AG09319 (cell line): ENCODE results near the gene MGARP.
"Not testable (repeated sequence)": the region's sequence is repeated elsewhere in the genome, so short reads cannot be mapped to it uniquely, and the experiment has no call there.

ENCODE experiments used
- DNase-seq: peaks from one replicate; pipeline ENCODE4 v3.0.0-alpha.2; 2010; ENCODE audit warnings: low read depth; ENCODE audit errors: extremely low read depth
- TF ChIP-seq, protein P1 (sequence below): IDR thresholded peaks from 2 replicates; pipeline ENCODE4 v1.5.1; 2011; ENCODE audit warnings: low read depth, mild to moderate bottlenecking, inconsistent platforms, low read length, moderate library complexity

The MGARP gene

GRCh38 chr4:139279760-139280620, at the start of gene MGARP:
TSS of gene MGARP (minus strand) at chr4:139280225. CDS start at chr4:139280158, 67 bp downstream.
- TF ChIP-seq, protein P1, sequence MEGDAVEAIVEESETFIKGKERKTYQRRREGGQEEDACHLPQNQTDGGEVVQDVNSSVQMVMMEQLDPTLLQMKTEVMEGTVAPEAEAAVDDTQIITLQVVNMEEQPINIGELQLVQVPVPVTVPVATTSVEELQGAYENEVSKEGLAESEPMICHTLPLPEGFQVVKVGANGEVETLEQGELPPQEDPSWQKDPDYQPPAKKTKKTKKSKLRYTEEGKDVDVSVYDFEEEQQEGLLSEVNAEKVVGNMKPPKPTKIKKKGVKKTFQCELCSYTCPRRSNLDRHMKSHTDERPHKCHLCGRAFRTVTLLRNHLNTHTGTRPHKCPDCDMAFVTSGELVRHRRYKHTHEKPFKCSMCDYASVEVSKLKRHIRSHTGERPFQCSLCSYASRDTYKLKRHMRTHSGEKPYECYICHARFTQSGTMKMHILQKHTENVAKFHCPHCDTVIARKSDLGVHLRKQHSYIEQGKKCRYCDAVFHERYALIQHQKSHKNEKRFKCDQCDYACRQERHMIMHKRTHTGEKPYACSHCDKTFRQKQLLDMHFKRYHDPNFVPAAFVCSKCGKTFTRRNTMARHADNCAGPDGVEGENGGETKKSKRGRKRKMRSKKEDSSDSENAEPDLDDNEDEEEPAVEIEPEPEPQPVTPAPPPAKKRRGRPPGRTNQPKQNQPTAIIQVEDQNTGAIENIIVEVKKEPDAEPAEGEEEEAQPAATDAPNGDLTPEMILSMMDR, result no peak
- DNase-seq, result no peak

DNA sequence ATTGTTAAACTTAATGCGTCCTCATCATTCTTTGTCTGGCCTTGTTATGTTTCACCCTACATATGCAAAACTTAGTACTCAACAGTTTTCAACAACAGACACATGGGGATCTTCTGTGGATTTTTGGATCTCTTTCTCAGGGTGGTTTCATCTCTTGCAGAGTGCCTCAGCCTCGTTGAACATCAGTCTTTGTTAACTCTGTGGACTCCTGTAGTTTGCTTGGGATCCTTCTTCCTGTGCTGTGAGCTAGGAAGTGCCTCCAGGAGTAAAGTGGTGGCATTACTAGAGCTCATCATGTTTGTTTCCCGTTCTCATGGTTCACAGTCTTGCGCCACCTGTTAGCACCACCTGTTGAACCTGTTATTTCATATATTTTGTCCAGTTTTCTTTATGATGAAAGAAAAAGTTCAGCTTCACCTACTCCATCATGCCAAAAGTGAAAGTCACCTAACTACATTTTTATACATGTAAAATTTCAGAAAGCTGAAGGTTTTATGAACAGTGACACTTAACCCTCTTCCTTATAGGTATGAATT, 49.7 kb upstream of the MGARP start:
- TF ChIP-seq, protein P1, result no peak

DNA sequence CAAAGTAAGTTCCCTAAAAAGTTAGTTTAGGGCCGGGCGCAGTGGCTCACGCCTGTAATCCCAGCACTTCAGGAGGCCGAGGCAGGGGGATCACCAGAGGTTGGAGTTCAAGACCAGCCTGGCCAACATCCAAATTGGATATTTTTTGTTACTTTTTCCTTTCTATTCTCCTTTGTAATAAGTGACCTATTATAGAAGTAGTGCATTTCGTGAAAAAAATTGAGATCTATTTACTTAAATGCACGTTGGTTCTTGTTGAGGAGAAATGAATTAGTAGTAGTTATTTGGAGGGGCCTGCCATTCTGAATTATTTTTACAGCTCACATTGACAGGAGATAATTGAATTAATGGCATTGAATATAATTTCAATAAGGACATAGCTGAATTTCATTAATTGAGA, 44.6 kb upstream of the MGARP start:
- TF ChIP-seq, protein P1, result no peak
- DNase-seq, result no peak

More for the DNA sequence above, 49.7 kb upstream of the MGARP start:
- DNase-seq, result no peak

DNA sequence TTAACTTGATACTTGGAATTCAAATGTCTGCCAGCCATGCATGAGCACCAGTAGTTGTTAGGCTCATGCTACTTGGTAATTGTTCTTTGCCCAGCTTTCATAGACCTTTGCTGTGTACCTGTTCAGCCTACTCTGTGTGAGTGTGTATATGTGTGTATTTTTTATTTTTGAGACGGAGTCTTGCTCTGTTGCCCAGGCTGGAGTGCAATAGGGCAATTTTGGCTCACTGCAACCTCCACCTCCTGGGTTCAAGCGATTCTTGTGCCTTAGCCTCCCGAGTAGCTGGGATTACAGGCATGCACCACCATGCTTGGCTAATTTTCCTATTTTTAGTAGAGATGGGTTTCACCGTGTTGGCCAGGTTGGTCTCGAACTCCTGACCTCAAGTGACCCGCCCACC, 42.5 kb upstream of the MGARP start:
- DNase-seq, result not testable (repeated sequence)

- not testable (repeated sequence) for DNase-seq
Observed at GRCh38 chr4:139322070-139322469, 42.0 kb upstream of the MGARP start.

GRCh38 chr4:139319571-139319970, 39.5 kb upstream of the MGARP start:
- TF ChIP-seq, protein P1, result no peak
- DNase-seq, result no peak

DNA sequence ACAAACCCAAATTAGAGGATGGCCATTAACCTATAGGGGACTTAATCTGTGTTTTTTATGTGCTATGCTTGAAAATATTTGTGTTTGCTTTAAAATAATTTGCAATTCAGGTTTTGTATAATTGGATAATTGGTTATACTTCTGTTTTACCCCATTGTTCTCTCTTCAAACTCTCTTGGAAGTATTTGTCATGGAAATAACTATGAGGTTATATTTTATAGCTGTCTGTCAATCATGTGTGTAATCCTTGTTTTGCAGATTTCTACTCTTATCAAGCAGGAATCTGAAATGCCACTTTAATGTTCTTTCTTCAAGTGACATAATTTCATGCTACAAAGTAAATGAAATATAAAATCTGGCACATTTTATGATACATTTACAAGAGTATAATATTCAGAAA, 37.6 kb upstream of the MGARP start:
- DNase-seq, result no peak
- TF ChIP-seq, protein P1, result no peak

- TF ChIP-seq, protein P1, result no peak
- no peak for DNase-seq
Observed at GRCh38 chr4:139316733-139317132, 36.7 kb upstream of the MGARP start.
